CD4-positive, alpha-beta T cell treated with Interleukin-17A for 4 hours (primary cell): Measurements from ENCODE around the gene NSMCE1.

ENCODE experiments used
- DNase-seq: peaks from one replicate; pipeline ENCODE4 v3.0.0-alpha.2; 2020; ENCODE audit warnings: mixed read lengths

The NSMCE1 gene

DNA sequence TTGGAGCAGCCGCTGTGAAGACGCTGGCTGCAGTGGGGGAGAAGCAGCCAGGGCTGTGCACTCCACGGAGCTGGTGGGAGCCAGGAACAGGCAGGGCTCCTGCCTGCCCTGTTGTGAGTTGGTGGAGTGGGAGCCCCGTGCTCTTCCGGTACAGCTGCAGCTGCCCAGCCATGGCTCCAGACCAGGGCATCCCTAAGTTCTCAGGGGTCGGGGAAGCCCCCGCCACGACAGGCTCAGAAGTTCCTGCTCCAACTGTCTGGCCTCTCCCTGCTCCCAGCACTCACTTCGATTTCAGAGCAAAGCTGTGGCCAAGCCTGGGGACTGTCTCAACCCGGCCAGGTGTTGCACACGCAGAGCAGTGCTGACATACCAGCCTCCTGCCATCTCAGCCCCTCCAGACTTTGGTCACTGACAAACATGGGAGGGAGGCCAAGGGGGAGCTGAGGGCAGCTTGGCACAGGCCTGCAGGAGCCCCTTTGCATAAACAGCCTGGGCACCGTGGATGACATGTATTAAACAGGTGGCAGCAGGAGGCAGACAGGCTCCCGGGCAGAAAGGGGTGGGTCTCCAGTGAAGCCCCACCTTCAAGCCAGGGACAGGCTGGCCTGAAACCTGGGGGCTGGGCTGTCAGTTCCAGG lies 79.1 kb downstream of the NSMCE1 start:
- DNase-seq, result no peak

DNA sequence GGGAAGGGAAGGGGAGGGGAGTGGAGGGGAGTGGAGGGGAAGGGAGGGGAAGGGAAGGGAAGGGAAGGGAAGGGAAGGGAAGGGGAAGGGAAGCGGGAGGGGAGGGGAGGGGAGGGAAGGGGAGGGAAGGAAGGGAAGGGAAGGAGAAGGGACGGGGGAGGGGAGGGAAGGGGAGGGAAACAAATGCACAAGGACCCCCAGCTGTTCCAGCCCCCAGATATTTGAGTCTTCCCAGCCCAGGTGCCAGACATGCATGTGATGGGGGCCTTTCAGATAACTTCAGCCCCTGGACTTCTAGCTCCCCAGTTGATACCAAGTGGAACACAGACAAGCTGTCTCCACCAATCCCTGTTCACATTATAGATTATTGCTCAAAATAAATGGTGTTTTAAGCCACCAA lies 79.9 kb downstream of the NSMCE1 start:
- DNase-seq, result no peak

DNA sequence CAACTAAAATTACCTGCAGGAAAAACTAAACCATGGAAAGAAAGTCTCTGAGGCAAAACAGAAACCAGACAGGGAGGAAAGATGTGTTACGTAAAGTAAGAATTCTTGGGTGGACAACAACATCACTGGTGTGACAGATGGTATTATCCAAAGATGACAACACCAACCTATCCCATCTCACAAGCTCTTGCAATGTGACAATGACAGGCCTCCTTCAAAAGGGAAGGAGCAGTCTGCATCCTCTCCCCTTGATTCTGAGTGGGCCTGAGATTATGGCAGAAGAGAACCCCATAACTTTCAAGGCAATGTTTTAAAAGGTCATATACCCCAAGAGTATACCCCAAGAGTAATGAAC lies 82.8 kb downstream of the NSMCE1 start:
- DNase-seq, result no peak

DNA sequence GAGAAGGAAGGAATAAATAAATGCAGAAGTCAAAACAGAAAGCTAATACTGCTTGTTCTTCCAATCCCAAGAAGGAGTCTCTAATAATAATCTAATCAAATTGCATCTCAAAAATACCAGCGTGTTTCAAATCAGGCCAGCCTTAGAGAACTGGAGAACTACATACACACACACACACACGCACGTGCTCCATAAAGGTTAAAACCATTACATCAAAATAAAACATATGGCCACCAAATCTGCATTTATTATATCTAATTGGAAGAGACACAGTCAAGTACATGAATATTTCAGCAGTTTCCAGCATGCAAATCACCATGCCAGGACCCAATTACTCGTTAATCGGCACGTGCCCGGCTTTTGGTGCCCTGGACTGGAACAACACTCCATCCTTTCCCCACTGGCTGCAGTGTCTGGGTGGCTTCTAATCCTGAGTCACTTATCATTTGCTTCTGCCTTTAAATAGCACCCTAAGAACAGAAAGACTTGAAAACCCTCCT lies 85.6 kb downstream of the NSMCE1 start:
- DNase-seq, result no peak

DNA sequence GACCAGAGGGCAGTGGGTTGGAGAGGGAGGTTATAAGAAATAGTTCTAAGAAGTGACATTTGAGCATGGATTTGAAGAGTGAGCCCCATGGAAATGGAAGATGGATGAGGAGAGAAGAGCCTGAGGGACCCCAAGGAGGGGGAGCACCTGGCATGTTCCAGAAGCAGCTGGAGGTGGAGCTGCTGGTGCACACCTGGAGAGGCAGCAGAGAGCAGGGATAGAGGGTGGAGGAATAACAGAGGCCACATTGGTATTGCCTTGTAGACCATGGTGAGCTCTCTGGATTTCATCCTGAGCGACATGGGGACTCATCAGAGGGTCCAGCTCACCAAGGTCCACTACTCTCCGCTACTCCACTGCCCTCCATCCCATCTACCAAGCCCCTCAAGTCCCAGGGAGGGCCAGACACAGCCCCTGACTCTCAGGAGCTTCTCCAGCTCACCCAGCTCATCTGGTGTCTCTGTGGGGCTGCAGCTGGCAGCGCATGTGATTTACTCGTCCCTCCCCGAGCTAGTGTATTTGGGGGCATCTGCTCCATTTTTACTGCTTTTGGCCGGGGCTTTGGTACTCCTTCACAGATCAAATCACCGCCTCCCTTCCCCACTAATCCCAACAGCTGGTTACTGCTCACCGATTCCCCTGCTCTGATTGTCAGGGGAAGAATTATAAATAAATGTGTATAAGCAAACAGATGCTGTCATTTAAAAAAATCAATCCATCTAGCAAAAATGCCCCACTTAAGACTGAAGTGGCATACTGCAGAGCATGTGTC lies 87.4 kb downstream of the NSMCE1 start:
- DNase-seq, result no peak

DNA sequence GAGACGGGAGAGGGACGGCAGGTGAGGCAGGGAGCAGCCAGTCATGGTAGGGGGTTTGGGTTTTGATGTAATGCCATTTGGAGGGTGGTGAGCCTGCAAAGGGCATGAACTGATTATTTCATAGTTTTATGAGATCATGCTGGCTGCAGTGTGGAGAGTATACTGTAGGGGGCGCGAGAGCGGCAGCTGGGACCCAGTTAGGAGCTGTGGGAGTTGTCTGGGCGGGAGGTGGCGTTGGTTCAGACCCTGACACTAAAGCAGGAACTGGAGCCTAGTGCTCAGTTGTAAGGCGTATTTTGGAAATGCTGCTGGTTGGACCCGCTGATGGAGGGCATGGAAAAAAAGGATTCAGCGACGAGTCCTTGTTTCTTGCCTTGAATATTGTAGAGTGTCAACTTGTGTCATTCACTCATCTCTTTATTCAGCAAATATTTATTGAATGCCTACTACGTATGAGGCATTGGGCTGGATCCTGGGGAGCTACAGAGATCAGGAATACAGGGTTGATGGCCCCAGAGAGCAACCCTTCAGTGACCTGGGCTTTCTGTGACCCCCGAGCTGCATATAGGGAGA lies 89.0 kb downstream of the NSMCE1 start:
- peak; percentile 94 for DNase-seq

DNA sequence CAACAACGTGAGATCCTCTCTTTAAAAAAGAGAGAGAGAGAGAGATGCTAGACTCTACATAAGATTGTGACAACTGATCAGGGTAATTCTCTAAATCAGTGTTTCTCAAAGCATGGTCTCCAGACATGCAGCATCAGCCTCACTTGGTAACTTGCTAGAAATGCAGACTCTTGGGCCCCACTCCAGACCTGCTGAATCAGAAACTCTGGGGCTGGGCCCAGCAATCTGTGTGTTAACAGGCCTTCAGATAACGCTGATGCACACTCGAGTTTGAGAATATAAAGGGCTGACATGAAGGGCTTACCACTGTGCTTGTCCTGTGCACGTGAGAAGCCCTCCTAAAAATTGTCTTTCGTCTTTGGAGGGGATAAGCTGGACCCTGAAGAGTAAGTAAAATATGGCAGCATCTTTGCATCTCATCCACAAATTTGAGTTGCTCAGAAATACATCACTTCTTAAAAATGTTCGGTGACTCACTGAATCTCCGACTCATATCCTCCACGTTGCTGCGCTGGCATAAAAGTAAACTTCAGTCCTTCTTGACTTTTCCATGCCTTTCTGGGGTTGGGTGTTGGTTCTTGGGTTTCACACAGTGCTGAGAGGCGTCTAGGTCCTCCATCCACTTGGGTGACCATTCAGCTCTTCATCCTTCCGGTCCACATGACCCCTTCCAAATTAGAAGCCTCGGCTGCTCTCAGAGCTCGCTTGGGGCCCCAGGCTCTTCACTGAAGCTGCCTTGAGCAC lies 91.4 kb downstream of the NSMCE1 start:
- peak; percentile 30 for DNase-seq

DNA sequence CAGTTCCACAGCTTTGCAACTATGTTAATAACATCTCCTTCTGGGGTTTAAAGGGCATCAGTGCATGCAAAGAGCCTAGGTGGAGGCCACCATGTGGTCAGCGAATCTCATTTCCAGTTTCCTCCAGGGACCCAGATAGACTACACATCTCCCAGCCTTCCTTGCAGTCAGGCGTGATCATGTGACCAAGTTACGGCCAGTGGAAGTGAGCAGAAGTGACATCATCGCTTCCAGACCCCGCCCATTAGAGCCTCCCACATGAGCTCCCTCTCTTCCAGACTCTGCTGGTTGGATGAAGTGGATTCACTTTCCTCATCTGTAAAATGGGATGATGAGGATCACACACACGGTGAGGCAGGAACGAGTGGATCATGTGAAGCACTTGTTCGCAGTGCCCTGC lies 92.7 kb downstream of the NSMCE1 start:
- DNase-seq, result no peak
